GM23338 (cell line): ENCODE results near the gene DENR. TPM values are rescaled to one million over a fixed set of nuclear protein-coding genes. Genes with fewer than 3 reads are reported as not detected.
"Not testable (repeated sequence)": the region's sequence is repeated elsewhere in the genome, so short reads cannot be mapped to it uniquely, and the experiment has no call there.

Source experiments
- ATAC-seq: fragments of 200-7000 bp; cut with Tn5 transposase; 3 replicates; pipeline ENCODE4 v1.9.1; 2020
- DNase-seq: peaks from one replicate; pipeline ENCODE4 v3.0.0-alpha.2; 2015; ENCODE audit warnings: low spot score
- H2AFZ ChIP-seq: fragments of 200-600 bp; sonication (generic); 2 replicates; pipeline ENCODE4 v1.8.0; 2016; ENCODE audit warnings: antibody characterized with exemption, mild to moderate bottlenecking, moderate library complexity
- H3F3A ChIP-seq: fragments of 200-600 bp; sonication (generic); replicated peaks from 2 replicates; pipeline ENCODE4 v1.8.0; 2017; ENCODE audit warnings: antibody characterized with exemption, mixed run types, low read depth
- H3K27ac ChIP-seq: fragments of 200-600 bp; sonication (generic); 2 replicates; pipeline ENCODE4 v1.6.1; 2016; ENCODE audit warnings: low read depth
- H3K27me3 ChIP-seq: fragments of 200-600 bp; sonication (generic); 2 replicates; pipeline ENCODE4 v1.8.0; 2016; ENCODE audit warnings: mild to moderate bottlenecking, mixed run types, moderate library complexity; ENCODE audit not compliant: insufficient read depth
- H3K36me3 ChIP-seq: fragments of 200-600 bp; sonication (generic); 2 replicates; pipeline ENCODE4 v1.8.0; 2016; ENCODE audit warnings: mild to moderate bottlenecking; ENCODE audit not compliant: insufficient read depth
- H3K4me1 ChIP-seq: fragments of 200-600 bp; sonication (generic); 2 replicates; pipeline ENCODE4 v1.8.0; 2016; ENCODE audit warnings: mild to moderate bottlenecking, moderate library complexity; ENCODE audit not compliant: insufficient read depth
- H3K4me2 ChIP-seq: fragments of 200-600 bp; sonication (generic); 2 replicates; pipeline ENCODE4 v1.7.1; 2017; ENCODE audit warnings: mixed run types
- H3K4me3 ChIP-seq: fragments of 200-600 bp; sonication (generic); 2 replicates; pipeline ENCODE4 v1.6.1; 2016; ENCODE audit warnings: mixed run types
- H3K79me2 ChIP-seq: fragments of 200-600 bp; sonication (generic); replicated peaks from 2 replicates; pipeline ENCODE4 v1.8.0; 2017; ENCODE audit warnings: mild to moderate bottlenecking; ENCODE audit not compliant: insufficient read depth
- H3K9me2 ChIP-seq: fragments of 200-600 bp; sonication (generic); 2 replicates; pipeline ENCODE4 v1.8.0; 2017; ENCODE audit not compliant: insufficient read depth
- H4K20me1 ChIP-seq: fragments of 200-600 bp; sonication (generic); replicated peaks from 2 replicates; pipeline ENCODE4 v1.8.0; 2017; ENCODE audit warnings: mild to moderate bottlenecking; ENCODE audit not compliant: insufficient read depth
- H3K27ac Mint-ChIP-seq: 2 replicates; pipeline ENCODE4 v1.8.0; 2020; ENCODE audit warnings: inconsistent platforms, mild to moderate bottlenecking, moderate library complexity, mixed read lengths
- H3K27me3 Mint-ChIP-seq: 3 replicates; pipeline ENCODE4 v1.8.0; 2022; ENCODE audit warnings: low read depth, mild to moderate bottlenecking, moderate library complexity, mixed read lengths, inconsistent platforms; ENCODE audit not compliant: insufficient read depth, poor library complexity
- H3K36me3 Mint-ChIP-seq: 3 replicates; pipeline ENCODE4 v1.8.0; 2021; ENCODE audit warnings: low read depth, mild to moderate bottlenecking, inconsistent platforms, moderate library complexity, mixed read lengths
- H3K4me1 Mint-ChIP-seq: 3 replicates; pipeline ENCODE4 v1.8.0; 2020; ENCODE audit warnings: mild to moderate bottlenecking, inconsistent platforms, mixed read lengths
- H3K4me3 Mint-ChIP-seq: 3 replicates; pipeline ENCODE4 v1.8.0; 2021; ENCODE audit warnings: moderate library complexity, mild to moderate bottlenecking, inconsistent platforms, mixed read lengths
- H3K9me3 Mint-ChIP-seq: 3 replicates; pipeline ENCODE4 v1.8.0; 2020; ENCODE audit warnings: moderate library complexity, mild to moderate bottlenecking, inconsistent platforms, mixed read lengths
- CREB1 ChIP-seq: fragments of 250-450 bp; sonication (Bioruptor Pico); IDR thresholded peaks from 2 replicates; pipeline ENCODE4 v1.5.0; 2020; ENCODE audit warnings: low read depth, mild to moderate bottlenecking, moderate library complexity
- CTCF ChIP-seq, 2 experiments: fragments of 200-600 bp in 1 of 2; sonication (generic) in 1 of 2; conservative IDR thresholded peaks; 2 replicates each; pipeline versions ENCODE4 v1.5.1 to v1.6.1; 2016 to 2017; ENCODE audit warnings: antibody characterized with exemption in 2 of 2, low read depth in 2 of 2, mild to moderate bottlenecking in 2 of 2, moderate library complexity in 1 of 2
- ETS1 ChIP-seq: IDR thresholded peaks from 2 replicates; pipeline ENCODE4 v1.6.1; 2016; ENCODE audit warnings: antibody characterized with exemption
- EZH2 ChIP-seq: fragments of 200-600 bp; sonication (generic); IDR thresholded peaks from one replicate; pipeline ENCODE4 v1.8.0; 2017; ENCODE audit warnings: antibody characterized with exemption, mild to moderate bottlenecking, low read depth; ENCODE audit not compliant: unreplicated experiment
- EZH2phosphoT487 ChIP-seq: fragments of 200-600 bp; sonication (generic); IDR thresholded peaks from one replicate; pipeline ENCODE4 v1.8.1; 2018; ENCODE audit warnings: antibody characterized with exemption; ENCODE audit not compliant: unreplicated experiment
- JUNB ChIP-seq: IDR thresholded peaks from one replicate; pipeline ENCODE4 v1.6.1; 2016; ENCODE audit warnings: antibody characterized with exemption; ENCODE audit not compliant: unreplicated experiment
- NANOG ChIP-seq: IDR thresholded peaks from 2 replicates; pipeline ENCODE4 v1.6.1; 2016; ENCODE audit warnings: antibody characterized with exemption, borderline replicate concordance
- POLR2AphosphoS5 ChIP-seq: IDR thresholded peaks from 2 replicates; pipeline ENCODE4 v1.6.1; 2016; ENCODE audit warnings: antibody characterized with exemption, low read depth
- REST ChIP-seq: IDR thresholded peaks from one replicate; pipeline ENCODE4 v1.6.1; 2018; ENCODE audit warnings: antibody characterized with exemption; ENCODE audit not compliant: unreplicated experiment
- STAT1 ChIP-seq: IDR thresholded peaks from one replicate; pipeline ENCODE4 v1.6.1; 2016; ENCODE audit warnings: antibody characterized with exemption; ENCODE audit not compliant: unreplicated experiment
- ZNF114 ChIP-seq: fragments of 250-450 bp; sonication (Bioruptor Pico); IDR thresholded peaks from 2 replicates; pipeline ENCODE4 v1.5.0; 2020; ENCODE audit warnings: mild to moderate bottlenecking, moderate library complexity
- ZNF331 ChIP-seq: fragments of 250-450 bp; sonication (Bioruptor Pico); IDR thresholded peaks from 2 replicates; pipeline ENCODE4 v1.5.0; 2020; ENCODE audit warnings: low read depth, mild to moderate bottlenecking, moderate library complexity
- polyA plus RNA-seq: library from polyadenylated mRNA; unstranded; fragments of >200 nt; fragmentation: Nextera tagmentation; extraction: Ambion mirVana; gene quantifications from 2 replicates; pipeline ENCODE4 v1.2.1, GENCODE V29; 2016
- total RNA-seq: library from RNA; depleted of rRNA; stranded (reverse); fragments of >200 nt; shearing (Covaris generic); gene quantifications from 2 replicates; pipeline ENCODE4 v1.2.3, GENCODE V29; 2014

Gene DENR
- total and polyA plus RNA-seq, 2 experiments from 2014 or later, result 55.2 to 130 TPM

- TF ChIP-seq REST (no peak), ETS1 (no peak), EZH2phosphoT487 (no peak), EZH2 (no peak), NANOG (no peak), POLR2AphosphoS5 (no peak), JUNB (no peak), ZNF331 (CRISPR knock-in tag) (no peak)
These were observed 47.1 kb downstream of the DENR start (continued) for GRCh38 chr12:122799641-122800243.

- Histone ChIP-seq H3K36me3 (no peaks in the 10 kb centered on the region), H4K20me1 (no peaks in the 10 kb centered on the region), H3K9me2 (no peaks in the 10 kb centered on the region), H3K27me3 (no peaks in the 10 kb centered on the region), H3K79me2 (no peaks in the 10 kb centered on the region), H3K4me1 (no peaks in the 10 kb centered on the region), H3K27ac (no peak overlapping the region), H3K4me2 (no peak overlapping the region), H2AFZ (no peak overlapping the region), H3F3A (no peaks in the 10 kb centered on the region), H3K4me3 (no peak overlapping the region)
- TF ChIP-seq CTCF (conservative IDR thresholded peaks at IDR 0.05; ENCODE audit: low read depth in 2 of 2), result no peak
- no peak for TF ChIP-seq EZH2
- TF ChIP-seq NANOG, result no peak
- no peak for TF ChIP-seq ZNF114 (CRISPR knock-in tag)
- no peak for TF ChIP-seq JUNB
- no peak for TF ChIP-seq ZNF331 (CRISPR knock-in tag)
- TF ChIP-seq POLR2AphosphoS5, result no peak
- no peak for TF ChIP-seq CREB1
- TF ChIP-seq STAT1, result no peak
- no peak for TF ChIP-seq REST
- no peak for TF ChIP-seq EZH2phosphoT487
- Mint-ChIP-seq H3K36me3 (no peaks in the 10 kb centered on the region), H3K27ac (no peak overlapping the region), H3K4me3 (no peak overlapping the region), H3K9me3 (no peaks in the 10 kb centered on the region), H3K27me3 (peaks cover 1% of the 10 kb centered on the region), H3K4me1 (no peaks in the 10 kb centered on the region)
- no peak for DNase-seq
- ATAC-seq, result no peak
These were observed 51.3 kb downstream of the DENR start for GRCh38 chr12:122803937-122804336.

GRCh38 chr12:122804957-122805356 is 52.3 kb downstream of the DENR start:
- H2AFZ ChIP-seq, H3K4me2 ChIP-seq, ATAC-seq: not testable (repeated sequence)

More at GRCh38 chr12:122804957-122805356, 52.3 kb downstream of the DENR start:
- H3K9me2 ChIP-seq, H3K4me3 Mint-ChIP-seq, H3K27me3 ChIP-seq, H3K36me3 Mint-ChIP-seq, H3K27ac Mint-ChIP-seq, H3K79me2 ChIP-seq, H3K27me3 Mint-ChIP-seq, DNase-seq, H3K4me1 Mint-ChIP-seq, H3K27ac ChIP-seq, H3K4me3 ChIP-seq, H4K20me1 ChIP-seq, H3K36me3 ChIP-seq, H3K9me3 Mint-ChIP-seq, H3F3A ChIP-seq, H3K4me1 ChIP-seq: not testable (repeated sequence)
